ENCODE data around the gene ARHGAP21. TPM values are rescaled to one million over a fixed set of nuclear protein-coding genes. Genes with fewer than 3 reads are reported as not detected.

The ARHGAP21 gene
- total RNA-seq, 1 donor from 2014 or later: 69.7 TPM

DNA sequence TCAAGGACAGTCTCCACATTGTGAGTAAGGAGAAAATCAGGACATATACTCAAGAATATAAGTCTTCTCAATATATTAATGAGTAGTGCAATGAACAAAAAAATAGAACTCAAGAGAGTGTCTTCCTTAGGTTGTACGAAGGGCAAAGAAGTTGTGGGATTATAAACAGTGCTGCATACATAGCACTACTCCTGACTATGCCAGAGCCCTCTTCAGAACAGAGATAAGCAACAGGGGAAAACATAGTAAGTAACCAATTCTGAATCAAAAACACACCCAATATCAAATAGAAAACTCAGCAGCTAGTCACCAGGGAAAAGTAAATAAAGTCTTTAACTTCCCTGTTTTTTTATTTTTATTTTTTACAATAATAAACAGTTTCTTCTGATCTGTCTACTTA, 10.6 kb downstream of the ARHGAP21 start:
- TF ChIP-seq, protein P1, sequence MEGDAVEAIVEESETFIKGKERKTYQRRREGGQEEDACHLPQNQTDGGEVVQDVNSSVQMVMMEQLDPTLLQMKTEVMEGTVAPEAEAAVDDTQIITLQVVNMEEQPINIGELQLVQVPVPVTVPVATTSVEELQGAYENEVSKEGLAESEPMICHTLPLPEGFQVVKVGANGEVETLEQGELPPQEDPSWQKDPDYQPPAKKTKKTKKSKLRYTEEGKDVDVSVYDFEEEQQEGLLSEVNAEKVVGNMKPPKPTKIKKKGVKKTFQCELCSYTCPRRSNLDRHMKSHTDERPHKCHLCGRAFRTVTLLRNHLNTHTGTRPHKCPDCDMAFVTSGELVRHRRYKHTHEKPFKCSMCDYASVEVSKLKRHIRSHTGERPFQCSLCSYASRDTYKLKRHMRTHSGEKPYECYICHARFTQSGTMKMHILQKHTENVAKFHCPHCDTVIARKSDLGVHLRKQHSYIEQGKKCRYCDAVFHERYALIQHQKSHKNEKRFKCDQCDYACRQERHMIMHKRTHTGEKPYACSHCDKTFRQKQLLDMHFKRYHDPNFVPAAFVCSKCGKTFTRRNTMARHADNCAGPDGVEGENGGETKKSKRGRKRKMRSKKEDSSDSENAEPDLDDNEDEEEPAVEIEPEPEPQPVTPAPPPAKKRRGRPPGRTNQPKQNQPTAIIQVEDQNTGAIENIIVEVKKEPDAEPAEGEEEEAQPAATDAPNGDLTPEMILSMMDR (conservative IDR thresholded peaks at IDR 0.05): no peak

DNA sequence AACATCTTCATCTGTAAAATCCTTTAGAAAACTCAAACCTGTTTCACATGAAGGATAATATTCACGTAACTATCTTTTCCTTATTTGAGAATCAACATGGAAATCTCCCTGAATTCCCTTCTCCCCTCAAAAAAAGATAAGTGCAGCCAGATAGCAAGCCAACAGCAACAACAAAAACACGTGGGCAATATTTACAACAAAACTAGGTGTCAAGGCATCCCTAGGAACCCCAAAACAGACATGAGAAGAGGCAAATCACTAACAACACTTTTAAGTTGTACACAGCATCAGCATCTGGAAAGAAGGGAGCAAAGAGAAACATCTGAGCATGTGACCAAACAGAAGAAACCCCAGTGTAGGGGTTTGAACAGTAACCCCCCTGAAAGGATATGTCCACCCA, 12.2 kb downstream of the ARHGAP21 start:
- no peak for DNase-seq (ENCODE audit: extremely low spot score, unreplicated experiment)
- TF ChIP-seq, protein P1 (conservative IDR thresholded peaks at IDR 0.05): no peak
- Mint-ChIP-seq H3K4me1 (ENCODE audit: unreplicated experiment) (peaks cover 11% of the 10 kb centered on the region), H3K9me3 (no peaks in the 10 kb centered on the region), H3K4me3 (no peak overlapping the region), H3K36me3 (peaks cover 7% of the 10 kb centered on the region), H3K27me3 (no peaks in the 10 kb centered on the region), H3K27ac (no peak overlapping the region)

More for the DNA sequence above, 10.6 kb downstream of the ARHGAP21 start:
- Mint-ChIP-seq H3K36me3 (peaks cover 7% of the 10 kb centered on the region), H3K4me3 (no peak overlapping the region), H3K4me1 (ENCODE audit: unreplicated experiment) (peaks cover 11% of the 10 kb centered on the region), H3K9me3 (no peaks in the 10 kb centered on the region), H3K27ac (no peak overlapping the region), H3K27me3 (no peaks in the 10 kb centered on the region)
- no peak for DNase-seq (ENCODE audit: extremely low spot score, unreplicated experiment)

DNA sequence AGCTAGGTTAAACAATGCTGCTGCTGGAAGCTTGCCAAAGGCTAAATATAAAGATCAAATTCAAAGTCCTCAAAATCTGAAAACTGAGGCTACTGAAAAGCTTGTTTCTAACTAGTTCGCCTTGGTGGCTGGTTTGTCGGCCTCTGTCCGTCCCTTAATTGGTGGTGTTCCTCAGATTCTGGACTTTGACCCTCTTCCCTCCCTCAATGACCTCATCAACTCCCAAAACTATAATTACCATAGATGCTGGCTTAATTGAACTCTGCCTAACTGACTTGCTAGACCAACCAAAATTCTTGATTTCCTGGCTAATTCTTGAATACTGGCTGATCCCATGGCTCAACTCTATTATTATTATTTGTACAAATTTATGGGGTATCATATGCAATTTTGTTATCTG, 15.6 kb downstream of the ARHGAP21 start:
- H3K9me3 Mint-ChIP-seq: no peaks in the 10 kb centered on the region
- no peak overlapping the region for H3K27ac Mint-ChIP-seq
- peaks cover 7% of the 10 kb centered on the region for H3K36me3 Mint-ChIP-seq
- TF ChIP-seq, protein P1 (conservative IDR thresholded peaks at IDR 0.05): no peak
- H3K4me1 Mint-ChIP-seq (ENCODE audit: unreplicated experiment): peaks cover 14% of the 10 kb centered on the region
- H3K4me3 Mint-ChIP-seq: no peak overlapping the region
- no peaks in the 10 kb centered on the region for H3K27me3 Mint-ChIP-seq
- no peak for DNase-seq (ENCODE audit: extremely low spot score, unreplicated experiment)

DNA sequence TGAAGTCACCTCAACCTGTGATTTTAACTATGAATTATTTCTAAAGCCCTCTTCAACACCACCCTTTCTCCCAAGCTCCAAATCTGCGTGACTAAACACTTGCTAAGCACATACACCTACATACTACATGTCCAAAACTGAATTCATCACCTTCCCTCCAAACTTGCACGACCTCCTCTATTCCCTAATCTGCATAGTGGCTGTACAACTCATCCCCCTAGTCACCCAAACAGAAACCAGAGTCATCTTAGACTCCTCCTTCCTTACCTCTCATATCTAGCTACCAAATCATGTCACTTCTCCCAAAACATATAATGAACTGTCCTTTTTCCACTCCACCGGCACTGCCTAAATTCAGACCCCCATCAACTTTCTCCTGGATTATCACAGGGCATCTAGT, 16.2 kb downstream of the ARHGAP21 start:
- H3K36me3 Mint-ChIP-seq: peaks cover 7% of the 10 kb centered on the region

DNA sequence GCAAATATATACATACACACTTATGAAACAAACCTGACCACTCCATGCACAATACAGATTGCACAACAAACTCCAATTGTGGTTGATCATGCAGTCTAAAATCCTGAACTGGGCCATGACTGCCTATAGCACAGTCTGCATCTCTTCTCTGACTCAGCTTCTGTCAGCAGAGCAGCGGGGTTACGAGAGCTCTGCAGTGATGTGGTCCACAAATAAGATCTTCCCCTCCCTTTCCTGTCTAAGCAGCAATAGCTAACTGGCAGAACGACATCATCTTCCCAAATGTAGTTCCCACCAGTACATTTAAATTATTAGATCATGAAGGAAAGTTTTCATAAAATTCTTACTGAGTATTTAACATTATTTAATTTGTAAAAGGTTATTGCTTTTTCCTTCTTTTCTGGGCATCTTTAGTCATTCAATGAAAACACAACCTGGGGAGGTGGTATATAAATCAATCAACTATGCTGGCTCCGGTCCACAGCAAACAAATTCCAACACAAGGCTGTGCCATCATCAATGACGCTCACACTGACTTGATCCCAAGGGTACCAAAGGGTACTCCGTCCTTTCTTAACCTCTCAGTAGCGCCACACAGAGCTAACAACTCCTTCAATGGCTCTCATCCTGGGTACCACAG, 17.1 kb downstream of the ARHGAP21 start:
- H3K9me3 Mint-ChIP-seq: no peaks in the 10 kb centered on the region
- no peak for DNase-seq (ENCODE audit: extremely low spot score, unreplicated experiment)
- no peak overlapping the region for H3K4me3 Mint-ChIP-seq
- H3K27ac Mint-ChIP-seq: no peak overlapping the region
- TF ChIP-seq, protein P1 (conservative IDR thresholded peaks at IDR 0.05): no peak
- peaks cover 15% of the 10 kb centered on the region for H3K4me1 Mint-ChIP-seq (ENCODE audit: unreplicated experiment)
- H3K36me3 Mint-ChIP-seq: peaks cover 10% of the 10 kb centered on the region
- H3K27me3 Mint-ChIP-seq: no peaks in the 10 kb centered on the region

More for the DNA sequence above, 16.2 kb downstream of the ARHGAP21 start:
- H3K9me3 Mint-ChIP-seq: no peaks in the 10 kb centered on the region
- no peaks in the 10 kb centered on the region for H3K27me3 Mint-ChIP-seq
- no peak for DNase-seq (ENCODE audit: extremely low spot score, unreplicated experiment)
- H3K4me1 Mint-ChIP-seq (ENCODE audit: unreplicated experiment): peaks cover 12% of the 10 kb centered on the region
- TF ChIP-seq, protein P1 (conservative IDR thresholded peaks at IDR 0.05): no peak
- H3K27ac Mint-ChIP-seq: no peak overlapping the region
- H3K4me3 Mint-ChIP-seq: no peak overlapping the region
